ENCODE results near the gene PHETA1.

Gene PHETA1

DNA sequence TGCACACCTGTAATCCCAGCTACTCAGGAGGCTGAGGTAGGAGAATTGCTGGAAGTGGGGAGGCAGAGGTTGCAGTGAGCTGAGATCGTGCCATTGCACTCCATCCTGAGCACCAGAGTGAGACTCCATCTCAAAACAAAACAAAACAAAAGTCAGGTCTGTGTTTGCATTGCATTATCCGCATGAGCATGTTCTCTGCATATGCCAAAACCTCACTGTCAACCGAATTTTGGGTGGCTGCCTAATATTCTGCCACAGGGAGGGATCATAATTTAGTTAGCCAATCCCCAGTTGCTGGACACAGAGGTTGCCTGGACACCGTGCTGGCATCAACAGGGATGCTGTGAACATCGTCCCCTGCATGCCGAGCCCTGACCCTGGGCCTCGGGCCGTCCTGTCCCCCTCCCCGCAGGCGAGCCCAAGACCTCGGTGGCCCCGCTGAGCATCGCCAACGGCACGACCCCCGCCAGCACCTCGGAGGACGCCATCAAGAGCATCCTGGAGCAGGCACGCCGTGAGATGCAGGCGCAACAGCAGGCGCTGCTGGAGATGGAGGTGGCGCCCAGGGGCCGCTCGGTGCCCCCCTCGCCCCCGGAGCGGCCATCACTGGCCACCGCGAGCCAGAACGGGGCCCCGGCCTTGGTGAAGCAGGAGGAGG, 49.2 kb downstream of the PHETA1 start:
- no peak for DNase-seq

DNA sequence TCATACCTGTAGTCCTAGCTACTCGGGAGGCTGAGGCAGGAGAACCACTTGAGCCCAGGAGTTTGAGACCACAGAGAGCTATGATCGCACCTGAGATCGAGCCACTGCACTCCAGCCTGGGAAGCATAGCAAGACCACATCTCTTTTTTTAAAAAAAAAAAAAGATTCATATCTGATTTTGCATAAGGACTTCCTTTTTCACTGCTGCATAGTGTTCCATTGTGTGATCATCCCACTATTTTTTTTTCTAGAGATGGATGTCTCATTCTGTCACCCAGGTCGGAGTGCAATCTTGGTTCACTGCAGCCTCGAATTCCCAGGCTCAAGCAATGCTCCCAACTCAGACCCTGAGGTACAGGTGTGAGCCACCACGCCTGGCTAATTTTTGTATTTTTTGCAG, 50.4 kb downstream of the PHETA1 start:
- no peak for DNase-seq

DNA sequence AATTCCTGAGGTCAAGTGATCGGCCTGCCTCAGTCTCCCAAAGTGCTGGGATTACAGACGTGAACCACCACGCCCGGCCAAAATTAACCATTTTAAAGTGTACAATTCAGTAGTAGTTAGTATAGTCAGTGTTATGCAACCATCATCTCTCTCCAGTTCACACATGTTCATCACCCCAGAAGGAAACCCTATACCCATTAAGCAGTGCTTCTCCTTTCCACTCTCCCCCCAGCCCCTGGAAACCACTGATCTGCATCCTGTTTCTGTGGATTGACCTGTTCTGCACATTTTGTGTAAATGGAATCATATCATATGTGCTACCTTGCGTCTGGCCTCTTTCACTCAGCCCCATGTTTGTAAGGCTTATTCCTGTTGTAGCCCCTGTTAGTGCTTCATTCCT, 52.2 kb downstream of the PHETA1 start:
- DNase-seq: no peak

DNA sequence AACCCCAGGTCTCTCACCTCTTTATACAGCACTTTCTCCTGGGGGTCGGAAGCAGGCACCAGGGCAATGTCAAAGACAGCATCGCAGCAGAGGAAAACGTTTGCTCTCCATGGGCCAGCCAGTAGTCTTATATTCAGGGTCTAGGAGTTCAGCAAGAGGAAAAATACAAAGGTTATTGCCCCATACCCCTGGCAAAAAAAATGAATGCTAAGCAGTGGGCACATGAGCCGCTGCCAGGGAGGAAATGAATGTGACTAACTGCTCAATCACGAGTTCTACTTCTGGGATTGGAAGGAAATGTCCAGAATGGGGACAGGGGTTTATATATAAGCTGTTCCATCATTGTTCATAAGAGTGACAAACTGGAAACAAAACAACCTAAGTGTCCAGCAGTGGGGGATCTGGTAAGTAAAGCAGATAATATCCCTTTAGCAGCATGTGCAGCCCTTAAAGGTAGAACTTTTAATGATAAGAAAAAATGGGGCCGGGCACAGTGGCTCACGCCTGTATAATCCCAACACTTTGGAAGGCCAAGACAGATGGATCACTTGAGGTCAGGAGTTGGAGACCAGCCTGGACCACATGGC, 53.8 kb downstream of the PHETA1 start:
- no peak for DNase-seq

DNA sequence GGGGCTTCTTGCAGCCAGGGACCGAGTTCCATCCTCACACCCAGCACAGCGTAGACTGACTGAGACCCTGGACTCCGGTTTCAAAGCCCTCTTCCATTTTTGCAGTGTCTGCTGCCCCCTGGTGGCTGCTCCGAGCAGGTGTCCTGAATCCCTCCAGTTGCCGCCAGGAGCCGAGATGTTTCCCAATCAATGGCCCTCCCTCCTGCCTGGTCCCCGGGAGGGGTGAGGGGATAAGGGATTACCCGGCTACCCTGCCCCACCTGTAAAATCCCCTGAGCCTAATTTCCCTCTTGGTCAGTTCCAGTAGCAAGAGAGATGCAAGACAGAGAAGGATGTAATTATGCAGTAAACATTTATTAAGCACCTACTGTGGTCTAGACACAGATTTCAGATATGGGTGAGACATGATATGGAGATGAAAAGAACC, 55.0 kb downstream of the PHETA1 start:
- peak; percentile 79 for DNase-seq

DNA sequence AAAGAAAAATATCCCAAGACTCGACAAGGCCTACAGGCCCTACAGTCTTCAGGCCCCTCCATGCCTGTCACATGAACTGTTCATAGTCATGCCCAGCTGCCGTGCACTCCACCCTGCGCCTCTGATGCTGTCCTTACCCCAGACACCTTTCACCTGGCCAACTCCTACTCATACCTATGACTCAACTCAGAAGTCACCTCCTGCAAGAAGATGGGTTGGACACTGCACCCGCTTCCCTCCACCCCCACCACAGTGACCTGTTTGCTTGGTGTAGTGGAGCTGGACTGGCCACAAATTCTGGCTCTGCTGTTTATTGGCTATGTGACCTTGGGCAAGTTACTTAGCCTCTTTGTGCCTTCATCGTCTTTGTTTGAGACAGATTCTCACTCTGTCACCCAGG, 56.2 kb downstream of the PHETA1 start:
- DNase-seq: no peak

DNA sequence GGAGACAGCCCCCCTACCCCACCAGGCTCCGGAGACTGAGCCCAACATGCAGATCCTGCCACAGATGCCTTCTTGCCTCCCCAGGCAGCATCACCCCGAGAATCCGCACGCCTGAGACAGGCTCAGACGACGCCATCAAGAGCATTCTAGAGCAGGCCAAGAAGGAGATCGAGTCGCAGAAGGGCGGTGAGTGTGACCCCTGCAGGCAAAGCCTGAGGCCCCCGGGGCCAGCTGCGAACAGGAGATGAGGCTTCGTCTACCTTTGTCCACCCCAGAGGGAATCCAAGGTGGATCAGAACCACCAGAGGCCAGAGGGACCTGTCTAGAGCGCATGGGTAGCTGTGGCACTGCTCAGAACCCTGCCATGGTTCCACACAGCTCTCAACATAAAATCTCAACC, 56.9 kb downstream of the PHETA1 start:
- no peak for DNase-seq

DNA sequence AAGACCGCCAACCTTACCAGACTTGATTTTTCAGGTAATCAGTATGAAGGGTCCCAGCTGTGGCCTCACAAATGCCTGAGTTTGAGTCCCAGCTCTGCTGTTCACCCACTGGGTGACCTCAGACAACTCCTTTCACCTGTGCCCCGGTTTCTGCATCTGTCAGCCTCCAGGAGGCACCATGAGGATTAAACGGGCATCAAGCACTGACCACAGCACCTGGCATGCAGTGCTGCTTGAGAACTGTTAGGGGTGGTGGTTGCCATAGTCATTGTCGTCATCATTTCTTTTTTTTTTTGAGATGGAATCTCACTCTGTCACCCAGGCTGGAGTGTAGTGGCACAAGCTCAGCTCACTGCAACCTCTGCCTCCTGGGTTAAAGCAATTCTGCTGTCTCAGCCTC, 57.9 kb downstream of the PHETA1 start:
- DNase-seq: no peak

Data from CD4-positive, alpha-beta T cell treated with Interleukin-6 for 4 hours (primary cell).